IPS-18c (cell line): ENCODE results near the gene CCDC7.
A peak's percentile ranks its signal among the peaks of the same experiment; 100 is the strongest.
"Not testable (repeated sequence)": the region's sequence is repeated elsewhere in the genome, so short reads cannot be mapped to it uniquely, and the experiment has no call there.

Experiments used
- H3K4me3 ChIP-seq: 2 replicates; pipeline ENCODE4 v1.7.0; 2013; ENCODE audit warnings: low read depth, mild to moderate bottlenecking, low read length, moderate library complexity; ENCODE audit not compliant: insufficient read depth
- H3K9me3 ChIP-seq: one replicate; pipeline ENCODE4 v1.6.1; 2013; ENCODE audit warnings: mild to moderate bottlenecking, low read length, moderate library complexity; ENCODE audit not compliant: control insufficient read depth, insufficient read depth

Gene CCDC7

GRCh38 chr10:32445740-32446535 is at the start of gene CCDC7:
TSS of gene CCDC7 (plus strand) at chr10:32446140. CDS start at chr10:32451643, 5,503 bp downstream.
- Histone ChIP-seq H3K9me3 (no peaks in the 10 kb centered on the region), H3K4me3 (peak within 1 kb of the TSS; percentile 62)

GRCh38 chr10:32397163-32397562 is 48.8 kb upstream of the CCDC7 start:
- not testable (repeated sequence) for H3K4me3 ChIP-seq, H3K9me3 ChIP-seq

- H3K4me3 ChIP-seq, H3K9me3 ChIP-seq: not testable (repeated sequence)
Measured at GRCh38 chr10:32399720-32400119, 46.2 kb upstream of the CCDC7 start.

GRCh38 chr10:32400961-32401360 is 45.0 kb upstream of the CCDC7 start:
- H3K9me3 ChIP-seq = no peaks in the 10 kb centered on the region
- H3K4me3 ChIP-seq = no peak overlapping the region

DNA sequence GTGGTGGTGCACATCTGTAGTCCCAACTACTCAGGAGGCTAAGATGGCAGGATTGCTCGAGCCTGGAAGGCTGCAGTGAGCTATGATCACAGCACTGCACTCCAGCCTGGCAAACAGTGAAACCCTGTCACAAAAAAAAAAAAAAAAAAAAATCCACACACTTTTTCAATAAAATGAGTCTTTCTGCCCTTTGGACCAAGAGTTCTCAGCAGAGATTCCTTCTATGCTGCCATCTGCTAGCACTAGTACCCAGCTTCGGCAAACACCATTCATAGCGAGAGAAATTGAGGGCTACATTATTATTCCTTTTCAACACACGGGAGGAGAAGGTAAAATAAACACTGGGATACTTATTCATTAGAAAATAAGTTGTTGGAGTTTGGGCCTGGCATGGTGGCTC is 43.4 kb upstream of the CCDC7 start:
- Histone ChIP-seq H3K9me3 (no peaks in the 10 kb centered on the region), H3K4me3 (no peak overlapping the region)

DNA sequence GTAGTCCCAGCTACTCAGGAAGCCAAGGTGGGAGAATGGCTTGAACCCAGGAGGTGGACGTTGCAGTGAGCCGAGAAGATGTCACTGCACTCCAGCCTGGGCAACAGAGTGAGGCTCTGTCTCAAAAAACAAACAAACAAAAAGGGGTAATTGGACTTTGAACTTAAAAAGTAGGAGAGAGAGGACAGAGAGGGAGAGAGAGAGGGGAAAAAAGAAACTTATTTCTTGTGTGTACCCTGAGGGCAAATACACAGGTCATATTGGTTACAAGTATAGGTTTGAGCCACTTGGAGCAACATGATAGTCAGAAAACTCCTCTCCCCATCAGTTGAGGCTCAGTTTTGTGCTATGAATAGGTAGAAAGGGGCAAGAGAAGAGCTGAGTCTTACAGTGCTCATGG is 42.8 kb upstream of the CCDC7 start:
- Histone ChIP-seq H3K9me3 (no peaks in the 10 kb centered on the region), H3K4me3 (no peak overlapping the region)

DNA sequence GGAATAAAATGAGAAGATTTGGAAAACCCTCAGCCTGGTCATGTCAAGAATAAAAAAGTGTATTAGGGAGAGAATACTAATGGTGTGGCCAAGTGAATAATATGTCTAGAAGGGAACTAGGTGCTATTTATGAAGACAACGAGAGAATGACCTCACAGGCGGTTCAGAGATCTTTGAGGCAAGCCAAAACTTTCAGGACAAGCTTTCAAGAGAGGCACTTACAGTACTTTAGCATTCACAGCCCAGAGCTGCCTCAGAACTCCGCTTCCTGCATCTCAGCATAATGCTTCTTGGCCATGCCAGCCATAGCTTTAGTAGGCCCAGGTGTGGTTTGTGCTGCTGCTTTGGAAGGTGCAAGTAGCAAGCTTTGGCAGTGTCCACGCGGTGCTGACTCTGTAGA is 37.2 kb upstream of the CCDC7 start:
- H3K9me3 ChIP-seq = no peaks in the 10 kb centered on the region

DNA sequence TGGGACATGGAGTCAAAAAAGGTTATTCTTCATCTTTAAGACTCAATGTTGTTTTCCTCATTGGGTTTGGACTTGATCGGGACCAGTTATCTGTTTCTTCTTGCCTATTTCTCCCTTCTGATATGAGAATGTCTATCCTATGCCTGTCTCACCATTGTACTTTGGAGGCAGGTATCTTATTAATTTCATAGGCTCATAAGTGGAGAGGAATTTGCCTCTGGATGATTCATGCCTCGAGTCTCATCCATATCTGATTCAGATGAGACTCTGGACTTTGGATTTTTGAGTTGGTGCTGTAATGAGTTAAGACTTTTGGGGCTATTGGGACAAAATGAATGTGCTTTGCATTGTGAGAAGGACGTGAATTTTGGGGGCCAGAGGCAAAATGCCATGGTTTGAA is 36.2 kb upstream of the CCDC7 start:
- Histone ChIP-seq H3K4me3 (no peak overlapping the region), H3K9me3 (no peaks in the 10 kb centered on the region)

More for the DNA sequence above, 37.2 kb upstream of the CCDC7 start:
- no peak overlapping the region for H3K4me3 ChIP-seq

DNA sequence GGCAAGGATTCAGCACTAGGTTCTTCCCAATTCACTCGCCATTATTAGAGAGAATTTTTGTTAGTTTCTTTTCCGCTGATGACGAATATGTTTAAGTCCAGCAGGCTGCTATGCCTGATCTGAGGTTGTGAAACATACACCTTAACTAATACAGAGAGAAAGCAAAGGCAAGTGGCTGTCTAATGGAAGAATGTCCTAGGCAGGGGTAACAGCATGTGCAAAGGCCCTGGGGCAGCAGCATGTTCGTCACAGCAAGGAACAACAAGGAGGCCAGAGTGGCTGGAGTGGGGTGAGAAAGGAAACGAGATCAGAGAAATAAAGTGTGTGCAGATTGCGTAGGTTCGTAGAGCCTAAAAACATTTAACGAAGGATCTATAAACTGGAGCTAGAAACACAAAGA is 35.4 kb upstream of the CCDC7 start:
- Histone ChIP-seq H3K9me3 (no peaks in the 10 kb centered on the region), H3K4me3 (no peak overlapping the region)

- Histone ChIP-seq H3K4me3 (no peak overlapping the region), H3K9me3 (no peaks in the 10 kb centered on the region)
Measured at GRCh38 chr10:32411797-32412498, 34.0 kb upstream of the CCDC7 start.

GRCh38 chr10:32412499-32412853 is 33.5 kb upstream of the CCDC7 start:
- H3K9me3 ChIP-seq = no peaks in the 10 kb centered on the region
- no peak overlapping the region for H3K4me3 ChIP-seq

DNA sequence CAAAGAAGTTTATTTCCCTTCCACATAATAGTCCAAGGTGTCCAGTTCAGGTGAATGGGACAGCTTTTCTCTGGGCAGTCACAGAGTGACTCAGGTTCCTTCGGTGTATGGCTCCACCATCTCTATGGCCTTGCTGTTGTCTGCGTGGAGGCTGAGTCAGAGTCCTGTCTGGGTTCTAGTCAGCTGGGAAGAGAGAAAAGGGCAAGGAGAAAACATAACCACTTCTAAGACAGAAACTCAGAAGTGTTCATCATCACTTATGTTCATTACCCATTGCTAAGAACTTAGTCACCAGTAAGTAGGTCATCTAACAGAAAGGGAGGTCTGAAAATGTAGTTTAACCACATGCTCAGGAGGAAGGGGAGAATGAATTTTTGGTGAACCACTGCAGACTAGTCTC is 32.4 kb upstream of the CCDC7 start:
- H3K4me3 ChIP-seq = no peak overlapping the region
- H3K9me3 ChIP-seq = no peaks in the 10 kb centered on the region

DNA sequence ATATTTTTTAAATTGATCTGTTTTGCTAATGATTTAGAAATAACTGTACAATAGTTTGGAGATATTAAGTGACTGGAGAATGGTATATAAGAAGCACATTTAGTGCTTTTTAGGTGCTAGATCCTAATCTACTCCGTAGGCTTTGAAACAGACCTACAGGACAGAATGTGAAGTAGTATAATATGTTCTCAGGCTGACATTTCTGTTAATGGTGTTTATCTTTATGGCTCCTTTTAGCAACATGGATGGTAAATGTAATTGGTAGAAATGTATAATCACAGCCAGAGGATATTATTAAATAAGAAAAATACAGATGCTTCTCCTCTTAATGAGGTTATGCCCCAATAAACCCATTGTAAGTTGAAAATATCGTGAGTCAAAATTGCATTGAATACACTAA is 30.6 kb upstream of the CCDC7 start:
- H3K4me3 ChIP-seq = no peak overlapping the region
- H3K9me3 ChIP-seq = no peaks in the 10 kb centered on the region

- peaks cover 2% of the 10 kb centered on the region for H3K9me3 ChIP-seq
- no peak overlapping the region for H3K4me3 ChIP-seq
Measured at GRCh38 chr10:32417911-32418547, 27.9 kb upstream of the CCDC7 start.

DNA sequence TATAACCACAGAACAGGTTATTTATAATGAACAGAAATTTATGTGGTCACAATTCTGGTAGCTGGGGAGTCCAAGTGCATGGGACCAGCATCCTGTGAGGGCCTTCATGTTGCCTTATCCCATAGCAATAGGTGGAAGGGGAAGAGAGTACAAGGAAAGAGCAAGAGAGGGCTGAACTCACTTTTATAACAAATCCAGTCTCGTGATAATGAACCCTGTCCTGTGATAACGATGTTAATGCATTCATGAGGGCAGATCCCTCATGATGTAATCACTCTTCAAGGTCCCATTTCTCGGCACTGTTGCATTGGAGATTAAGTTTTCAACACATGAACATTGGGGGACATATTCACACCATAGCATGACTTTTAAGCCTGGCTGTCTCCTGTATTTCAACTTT is 27.4 kb upstream of the CCDC7 start:
- H3K4me3 ChIP-seq = no peak overlapping the region
- H3K9me3 ChIP-seq = peaks cover 2% of the 10 kb centered on the region

DNA sequence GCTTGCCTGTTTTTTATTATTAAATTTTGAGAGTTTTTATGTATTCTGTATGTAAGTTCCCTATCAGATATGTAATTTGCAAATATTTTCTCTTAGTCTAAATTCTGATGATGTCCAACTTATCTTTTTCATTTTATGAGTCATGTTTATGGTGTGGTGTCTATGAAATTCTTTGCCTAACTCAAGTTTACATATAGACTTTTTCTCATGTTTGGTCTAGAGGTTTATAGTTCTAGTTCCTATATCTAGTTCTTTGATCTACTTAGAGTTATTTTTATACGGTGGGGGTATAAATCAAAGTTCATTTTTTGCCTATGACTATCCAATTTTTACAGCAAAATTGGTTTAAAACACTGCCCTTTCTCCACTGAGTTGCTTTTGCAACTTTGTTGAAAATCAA is 26.3 kb upstream of the CCDC7 start:
- no peak overlapping the region for H3K4me3 ChIP-seq
- peaks cover 2% of the 10 kb centered on the region for H3K9me3 ChIP-seq

- no peak overlapping the region for H3K4me3 ChIP-seq
- H3K9me3 ChIP-seq = no peaks in the 10 kb centered on the region
Measured at GRCh38 chr10:32426186-32426585, 19.8 kb upstream of the CCDC7 start.

DNA sequence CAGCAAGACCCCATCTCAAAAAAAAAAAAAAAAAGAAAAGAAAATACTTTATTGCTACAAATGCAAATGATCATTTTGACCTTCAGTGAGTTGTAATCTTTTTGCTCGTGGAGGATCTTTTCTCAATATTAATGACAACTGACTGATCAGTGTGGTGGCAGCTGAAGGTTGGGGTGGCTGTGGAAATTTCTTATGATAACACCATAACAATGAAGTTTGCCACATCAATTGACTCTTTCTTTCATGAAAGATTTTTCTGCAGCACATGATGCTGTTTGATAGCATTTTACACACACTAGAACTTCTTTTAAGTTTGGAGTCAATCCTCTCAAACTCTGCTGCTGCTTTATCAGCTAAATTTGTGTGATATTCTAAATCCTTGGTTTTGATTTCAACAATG is 12.4 kb upstream of the CCDC7 start:
- Histone ChIP-seq H3K4me3 (no peak overlapping the region), H3K9me3 (peaks cover 2% of the 10 kb centered on the region)
